ENCODE measurements around the gene KCNMB1.

The KCNMB1 gene

GRCh38 chr5:170342153-170342725, 46.9 kb downstream of the KCNMB1 start:
- FAIRE-seq, result no peak
- DNase-seq (ENCODE audit: low spot score), result no peak

- DNase-seq (ENCODE audit: low spot score) (no peak), FAIRE-seq (no peak)
Measured at GRCh38 chr5:170341545-170341944, 47.6 kb downstream of the KCNMB1 start.

DNA sequence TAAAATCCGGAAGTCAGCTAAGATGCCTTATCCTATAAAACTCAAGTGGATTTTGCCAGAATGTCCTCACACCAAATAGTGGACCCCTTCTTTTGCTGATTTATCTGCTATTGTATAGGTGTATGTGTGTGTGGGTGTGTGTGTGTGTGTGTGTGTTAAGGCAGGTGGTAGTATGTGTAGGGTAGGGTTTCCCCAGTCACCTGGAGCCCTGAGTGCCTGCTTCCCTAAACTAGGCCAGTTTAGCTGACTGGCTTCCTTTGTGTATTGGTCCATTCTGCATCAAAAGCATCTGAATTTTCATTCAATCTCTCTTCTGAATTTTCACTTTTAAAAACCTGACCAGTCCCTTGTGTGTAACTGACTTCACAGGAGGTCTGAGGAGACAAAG, 49.4 kb downstream of the KCNMB1 start:
- DNase-seq (ENCODE audit: low spot score) (no peak), FAIRE-seq (no peak)

GRCh38 chr5:170338933-170339779, 50.0 kb downstream of the KCNMB1 start:
- FAIRE-seq, result no peak

DNA sequence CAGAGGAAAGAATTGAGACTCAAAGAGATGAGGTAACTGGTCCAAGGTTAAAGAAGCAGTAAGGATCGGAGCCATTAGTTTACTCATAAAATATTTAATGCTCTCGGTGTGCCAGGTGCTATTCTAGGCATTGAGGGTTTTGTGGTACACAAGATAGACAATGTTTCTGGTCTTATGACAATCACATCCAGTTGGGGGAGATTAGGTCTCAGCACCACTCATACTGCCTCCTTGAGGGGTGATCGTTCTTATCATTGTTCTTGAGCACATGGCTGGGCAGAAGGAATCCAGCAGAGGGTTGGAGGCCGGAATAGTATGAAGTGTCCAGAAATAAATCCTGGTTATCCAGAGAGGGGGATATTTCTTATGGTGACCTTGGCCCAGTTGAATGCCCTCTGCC, 50.9 kb downstream of the KCNMB1 start:
- FAIRE-seq (no peak), DNase-seq (ENCODE audit: low spot score) (no peak)

More at GRCh38 chr5:170338933-170339779, 50.0 kb downstream of the KCNMB1 start:
- no peak for DNase-seq (ENCODE audit: low spot score)

GRCh38 chr5:170337045-170337733, 52.0 kb downstream of the KCNMB1 start:
- FAIRE-seq (no peak), DNase-seq (ENCODE audit: low spot score) (no peak)

GRCh38 chr5:170336065-170336464, 53.1 kb downstream of the KCNMB1 start:
- FAIRE-seq, result no peak
- DNase-seq (ENCODE audit: low spot score), result no peak

DNA sequence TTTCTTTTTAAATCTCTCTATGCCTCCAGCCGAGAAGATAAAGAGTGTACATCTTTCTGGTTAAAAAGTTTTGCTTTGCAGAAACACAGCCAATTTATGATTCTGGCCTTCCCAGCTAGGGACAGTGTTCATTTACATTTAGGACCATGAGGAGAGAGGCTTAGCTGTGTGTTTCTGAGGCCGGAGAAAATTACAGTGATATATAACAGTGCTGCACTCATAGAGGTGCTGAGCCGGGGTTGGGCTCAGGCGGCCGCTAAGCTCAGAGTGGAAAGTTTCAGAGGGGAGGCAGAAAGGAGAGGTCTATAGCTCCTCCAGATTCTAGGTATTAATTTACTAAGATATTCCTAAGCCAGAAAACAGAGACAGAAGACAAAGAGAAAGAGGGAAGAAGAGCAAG, 54.5 kb downstream of the KCNMB1 start:
- DNase-seq (ENCODE audit: low spot score) (no peak), FAIRE-seq (no peak)

GRCh38 chr5:170333161-170333910, 55.8 kb downstream of the KCNMB1 start:
- DNase-seq (ENCODE audit: low spot score) (no peak), FAIRE-seq (no peak)

- DNase-seq (ENCODE audit: low spot score), result no peak
- FAIRE-seq, result no peak
Measured at GRCh38 chr5:170332058-170332457, 57.1 kb downstream of the KCNMB1 start.

- FAIRE-seq, result no peak
- no peak for DNase-seq (ENCODE audit: low spot score)
Measured at GRCh38 chr5:170330568-170331054, 58.6 kb downstream of the KCNMB1 start.

- no peak for FAIRE-seq
- no peak for DNase-seq (ENCODE audit: low spot score)
Measured at GRCh38 chr5:170329524-170329923, 59.6 kb downstream of the KCNMB1 start.

DNA sequence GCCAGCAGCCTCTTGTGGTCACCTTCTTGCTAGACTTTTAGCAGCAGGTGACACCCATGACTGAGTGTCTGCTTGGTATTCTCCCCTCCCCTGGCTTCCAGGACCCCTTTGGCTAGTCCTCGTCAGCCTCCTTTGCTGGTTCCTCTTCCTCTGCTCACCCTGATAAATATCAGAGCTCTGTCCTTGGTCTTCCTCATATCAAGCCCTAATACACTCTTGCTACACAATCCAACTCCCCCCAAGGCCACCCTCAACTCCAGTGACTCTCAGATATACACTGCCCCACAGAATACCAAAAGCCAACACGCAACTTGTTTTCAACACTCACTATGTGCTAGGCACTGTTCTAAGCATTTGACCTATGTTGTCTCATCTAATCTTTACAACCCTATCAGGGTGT, 61.3 kb downstream of the KCNMB1 start:
- DNase-seq (ENCODE audit: low spot score) (no peak), FAIRE-seq (no peak)

GRCh38 chr5:170327168-170327567, 62.0 kb downstream of the KCNMB1 start:
- no peak for FAIRE-seq
- DNase-seq (ENCODE audit: low spot score), result no peak
